NCI-H82 (cell line): ENCODE results near the gene MAB21L2.
A peak's percentile ranks its signal among the peaks of the same experiment; 100 is the strongest.
"Not testable (repeated sequence)": the region's sequence is repeated elsewhere in the genome, so short reads cannot be mapped to it uniquely, and the experiment has no call there.

Experiments
- DNase-seq: peaks from one replicate; lab custom pipeline; 2025; lab: John Stamatoyannopoulos, UW

The MAB21L2 gene

GRCh38 chr4:150582146-150582872 lies at the start of gene MAB21L2:
Gene MAB21L2 (plus strand): TSS chr4:150582151. CDS start chr4:150583030, 879 bp downstream.
- no peak for DNase-seq

DNA sequence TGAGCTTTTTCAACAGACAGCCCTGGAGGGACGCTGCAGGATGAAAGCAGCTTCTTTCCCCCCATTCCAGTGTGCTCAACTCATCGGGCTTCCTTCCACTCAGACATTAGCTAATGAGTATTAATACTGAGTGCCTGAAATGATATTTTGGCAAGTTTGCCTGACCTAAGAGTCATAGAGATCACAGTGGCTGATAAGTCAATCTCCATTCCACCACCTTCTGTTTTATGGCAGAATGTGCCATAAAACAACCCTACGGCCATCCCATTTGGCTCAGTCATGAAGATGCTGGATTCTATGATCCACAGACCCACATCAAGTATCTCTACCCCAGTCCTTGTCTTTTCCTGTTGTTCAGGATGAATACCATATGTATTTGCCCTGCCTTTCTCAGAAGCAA lies 48.3 kb upstream of the MAB21L2 start:
- no peak for DNase-seq

DNA sequence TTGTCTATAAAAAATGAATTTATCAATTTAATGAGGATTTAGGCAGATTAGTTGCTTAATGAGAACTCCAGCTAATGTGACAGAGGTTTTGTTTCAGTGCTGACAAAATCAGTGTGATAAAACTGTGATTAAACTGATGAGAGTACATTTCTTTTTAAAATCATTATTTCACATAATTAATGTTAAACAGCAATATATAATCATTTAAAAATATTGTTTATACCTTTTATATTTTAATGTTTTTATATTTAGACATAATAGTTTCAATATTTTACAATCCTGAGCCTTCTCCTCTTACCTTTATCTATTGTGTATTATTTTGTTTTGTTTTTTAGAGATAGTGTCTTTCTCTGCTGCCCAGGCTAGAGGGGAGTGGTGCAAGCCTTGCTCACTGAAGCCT lies 47.1 kb upstream of the MAB21L2 start:
- no peak for DNase-seq

- not testable (repeated sequence) for DNase-seq
These were observed 44.0 kb upstream of the MAB21L2 start for GRCh38 chr4:150537911-150538310.

DNA sequence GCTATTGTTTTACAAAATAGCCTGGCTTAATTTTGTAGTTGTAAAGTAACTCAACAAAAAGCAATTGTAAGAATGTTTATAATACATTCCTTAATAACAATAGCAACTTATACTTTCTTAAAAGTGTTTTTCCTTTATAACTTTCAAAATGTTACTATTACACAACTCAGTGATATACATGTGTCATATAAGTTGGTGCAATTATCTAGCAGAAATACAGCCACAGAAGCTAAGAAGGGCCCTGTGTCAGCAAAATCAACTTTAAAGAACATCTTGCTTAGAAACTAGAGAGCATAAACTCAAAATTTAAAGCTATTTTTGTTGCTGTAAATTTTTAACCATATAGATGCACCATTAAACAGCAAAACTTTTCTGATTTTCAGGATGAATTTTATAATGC lies 41.4 kb upstream of the MAB21L2 start:
- no peak for DNase-seq

DNA sequence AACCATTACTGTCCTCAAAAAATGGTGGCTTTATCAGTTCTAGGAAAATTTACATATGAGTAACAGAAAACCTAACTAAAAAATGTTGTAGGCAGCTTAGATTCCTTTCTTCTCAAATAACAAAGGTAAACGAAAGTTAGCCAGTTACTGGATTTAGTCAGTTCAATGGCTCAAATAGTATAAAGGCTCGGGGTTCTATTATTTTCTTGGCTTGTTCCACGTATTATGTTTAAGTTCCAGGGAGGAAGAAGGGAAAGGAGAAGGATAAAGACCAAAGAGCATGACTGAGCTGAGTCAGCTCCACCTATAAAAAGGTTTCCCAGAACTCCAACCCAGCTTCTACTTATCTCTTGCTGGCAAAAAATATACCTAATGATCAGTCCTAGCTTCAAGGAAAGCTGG lies 41.0 kb upstream of the MAB21L2 start:
- DNase-seq, result no peak

- no peak for DNase-seq
These were observed 40.3 kb upstream of the MAB21L2 start for GRCh38 chr4:150541681-150542080.

DNA sequence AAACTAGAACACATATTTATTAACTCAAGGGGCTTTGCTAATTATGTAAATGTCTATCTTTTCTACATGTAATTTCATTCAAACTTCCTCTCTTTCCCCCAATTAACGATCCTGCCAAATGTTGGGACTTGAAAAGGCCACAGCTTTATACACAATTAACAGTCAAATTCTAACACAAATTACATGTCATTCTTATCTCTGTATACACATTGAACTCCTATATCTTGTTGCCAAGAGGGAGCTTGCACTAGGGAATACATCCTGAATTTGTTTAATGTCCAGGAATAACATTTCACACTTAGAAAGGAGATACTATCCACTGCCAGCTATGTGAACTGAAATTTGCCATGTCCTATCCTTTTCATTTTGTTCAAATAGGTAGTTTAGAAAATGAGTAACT lies 38.9 kb upstream of the MAB21L2 start:
- DNase-seq, result no peak

DNA sequence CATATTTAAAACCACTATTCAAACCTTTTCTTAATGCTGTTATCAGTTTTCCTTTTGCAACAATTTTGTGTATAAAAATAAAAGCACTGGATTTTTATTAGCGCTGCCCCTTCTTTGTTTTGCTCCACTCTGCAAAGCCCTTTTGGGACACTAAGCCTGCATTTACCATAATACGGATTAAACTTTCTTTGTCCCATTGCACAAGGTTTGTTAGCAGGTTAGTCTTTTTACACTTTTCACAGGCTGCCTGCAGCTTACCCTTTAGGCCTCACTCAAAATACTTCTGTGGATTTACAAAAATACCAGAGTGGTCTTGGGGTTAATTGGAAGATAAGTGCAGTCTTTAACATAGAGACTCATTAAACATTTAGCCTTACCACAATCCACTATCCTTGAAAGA lies 35.7 kb upstream of the MAB21L2 start:
- DNase-seq, result peak; percentile 83

DNA sequence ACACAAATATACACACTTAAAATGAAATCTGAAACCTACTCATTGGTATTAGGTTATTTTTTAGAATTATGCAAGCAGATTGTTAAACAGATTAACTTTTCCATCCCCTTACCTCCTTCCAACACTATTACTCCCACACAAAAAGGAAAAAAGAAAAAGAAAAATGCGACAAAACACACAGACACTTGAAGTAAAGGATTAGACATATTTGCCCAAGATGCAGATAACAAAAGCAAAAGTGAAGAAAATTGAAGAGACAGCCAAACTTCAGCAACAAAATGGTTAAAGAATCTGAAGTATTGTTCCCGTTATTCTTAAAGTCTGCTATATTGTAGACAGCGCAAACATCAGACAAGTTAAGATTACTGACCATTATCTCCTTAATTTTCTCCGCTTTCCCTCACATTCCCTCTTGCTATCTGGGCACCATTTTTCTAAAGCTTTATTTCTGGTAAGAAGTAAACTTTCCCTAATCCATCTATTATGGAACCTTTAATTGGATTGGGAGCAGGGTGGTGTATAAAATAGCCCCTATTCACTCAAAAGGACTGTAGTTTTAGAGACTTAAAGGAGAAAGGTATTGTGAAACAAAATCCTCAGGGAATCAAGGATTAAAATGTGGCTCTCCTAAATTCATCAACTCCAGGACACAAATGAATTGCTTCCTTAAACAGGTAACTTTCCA lies 34.7 kb upstream of the MAB21L2 start:
- peak; percentile 62 for DNase-seq

GRCh38 chr4:150557811-150558210 lies 24.1 kb upstream of the MAB21L2 start:
- not testable (repeated sequence) for DNase-seq

GRCh38 chr4:150561143-150561737 lies 20.7 kb upstream of the MAB21L2 start:
- peak; percentile 90 for DNase-seq

DNA sequence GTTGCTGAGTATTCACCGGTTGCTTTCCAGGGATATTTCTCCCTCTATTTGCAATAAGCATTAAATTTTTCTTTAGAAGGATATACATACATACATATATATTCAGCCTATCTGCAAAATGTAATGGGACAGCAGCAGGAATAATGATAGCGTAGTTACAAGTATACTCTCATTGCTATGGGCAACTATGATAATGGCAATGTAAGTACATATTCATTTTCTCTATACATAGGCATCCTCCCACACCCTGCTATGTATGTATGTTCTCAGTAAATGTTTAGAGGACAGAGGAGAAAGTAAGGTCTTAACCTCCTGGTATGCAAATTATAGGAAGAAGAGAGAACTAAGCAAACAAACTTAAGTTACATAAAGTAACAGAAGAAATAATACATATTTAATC lies 19.7 kb upstream of the MAB21L2 start:
- DNase-seq, result no peak

DNA sequence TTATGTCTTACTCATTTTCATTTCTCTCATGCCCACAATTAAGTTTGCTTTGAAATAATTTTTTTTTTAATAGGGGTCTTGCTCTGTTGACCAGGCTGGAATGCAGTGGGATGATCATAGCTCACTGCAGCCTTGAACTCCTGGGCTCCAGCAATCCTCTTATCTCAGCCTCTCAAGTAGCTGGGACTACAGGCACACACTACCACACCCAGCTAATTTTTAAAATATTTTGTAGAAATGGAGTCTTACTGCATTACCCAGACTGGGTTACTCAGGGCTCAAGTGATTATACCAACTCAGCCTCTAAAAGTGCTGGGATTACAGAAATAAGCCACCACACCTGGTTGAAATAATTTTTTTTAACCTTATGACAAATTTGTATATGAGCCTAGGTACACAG lies 19.2 kb upstream of the MAB21L2 start:
- no peak for DNase-seq

- not testable (repeated sequence) for DNase-seq
These were observed 17.0 kb upstream of the MAB21L2 start for GRCh38 chr4:150564967-150565366.

GRCh38 chr4:150567070-150567469 lies 14.9 kb upstream of the MAB21L2 start:
- no peak for DNase-seq

GRCh38 chr4:150569384-150569987 lies 12.5 kb upstream of the MAB21L2 start:
- no peak for DNase-seq

DNA sequence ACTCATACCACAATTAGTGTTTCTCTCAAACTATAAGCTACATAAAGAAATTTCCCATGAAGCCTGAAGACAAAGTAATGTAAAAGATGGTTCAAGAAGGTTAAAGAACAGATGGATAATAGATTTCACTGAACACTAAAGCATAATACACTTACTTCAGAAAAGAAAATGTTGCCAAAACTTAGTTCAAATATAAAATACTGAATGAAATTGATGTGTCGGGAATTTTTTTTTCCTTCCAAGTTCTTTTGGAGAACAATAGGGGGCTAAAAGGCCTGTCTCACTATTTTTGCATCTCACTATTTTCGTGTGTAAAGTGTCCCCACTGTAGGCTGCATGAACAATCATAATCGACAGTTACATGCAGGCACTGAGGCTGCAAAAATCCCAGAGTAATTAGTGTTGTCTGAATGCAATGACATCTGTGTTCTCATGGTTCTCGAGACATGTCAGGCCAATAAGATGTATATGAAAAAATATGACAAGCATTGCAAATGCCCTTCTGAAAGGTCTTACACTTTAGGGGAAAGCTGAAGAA lies 11.9 kb upstream of the MAB21L2 start:
- DNase-seq, result no peak

- DNase-seq, result peak; percentile 58
These were observed 11.1 kb upstream of the MAB21L2 start for GRCh38 chr4:150570862-150571261.

DNA sequence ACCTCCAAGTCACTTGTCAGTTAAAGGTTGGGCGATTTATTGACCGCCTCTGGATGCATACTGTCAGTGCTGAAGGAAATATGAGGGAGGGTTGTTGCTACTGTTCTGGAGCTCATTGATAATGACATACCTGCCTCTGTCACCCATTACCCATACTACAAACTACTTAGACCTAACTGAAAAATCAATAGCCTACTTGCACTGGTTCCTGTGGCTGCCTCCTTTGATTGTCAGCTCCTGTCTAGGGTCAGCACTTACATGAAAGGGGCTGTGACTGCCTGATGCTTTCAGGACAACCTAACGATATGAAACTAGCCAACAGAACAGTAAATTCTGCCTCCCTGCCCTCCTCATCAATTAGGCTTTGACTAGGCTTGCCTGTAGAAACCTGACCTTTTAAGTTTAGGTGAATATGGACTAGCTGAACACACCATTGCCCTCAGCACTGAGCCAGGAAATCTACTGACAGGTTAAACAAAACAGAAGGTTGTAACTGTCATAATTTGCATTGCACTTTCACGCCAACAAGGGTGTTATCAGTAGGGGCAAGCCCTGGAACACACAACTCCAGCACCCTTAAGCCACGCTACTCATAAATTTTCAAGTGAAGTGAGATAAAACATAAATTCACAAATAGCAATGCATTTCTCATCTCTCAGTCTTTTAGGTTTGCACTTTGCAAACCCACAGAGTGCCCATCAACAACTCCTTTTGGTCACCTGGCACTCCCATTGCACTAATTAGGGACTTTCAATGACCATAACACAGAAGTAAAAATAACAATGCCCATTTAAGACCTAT lies 9.0 kb upstream of the MAB21L2 start:
- no peak for DNase-seq

GRCh38 chr4:150573534-150573933 lies 8.4 kb upstream of the MAB21L2 start:
- no peak for DNase-seq

- no peak for DNase-seq
These were observed 7.3 kb upstream of the MAB21L2 start for GRCh38 chr4:150574678-150575077.
